ENCODE results near the gene KDSR. TPM values are rescaled to one million over a fixed set of nuclear protein-coding genes. Genes with fewer than 3 reads are reported as not detected.

Gene KDSR
- total and polyA plus RNA-seq, 2 of the 13 experiments (the other 11 are each of a cell fraction or from before 2014, with no cell fraction given): 10.4 to 20.9 TPM

DNA sequence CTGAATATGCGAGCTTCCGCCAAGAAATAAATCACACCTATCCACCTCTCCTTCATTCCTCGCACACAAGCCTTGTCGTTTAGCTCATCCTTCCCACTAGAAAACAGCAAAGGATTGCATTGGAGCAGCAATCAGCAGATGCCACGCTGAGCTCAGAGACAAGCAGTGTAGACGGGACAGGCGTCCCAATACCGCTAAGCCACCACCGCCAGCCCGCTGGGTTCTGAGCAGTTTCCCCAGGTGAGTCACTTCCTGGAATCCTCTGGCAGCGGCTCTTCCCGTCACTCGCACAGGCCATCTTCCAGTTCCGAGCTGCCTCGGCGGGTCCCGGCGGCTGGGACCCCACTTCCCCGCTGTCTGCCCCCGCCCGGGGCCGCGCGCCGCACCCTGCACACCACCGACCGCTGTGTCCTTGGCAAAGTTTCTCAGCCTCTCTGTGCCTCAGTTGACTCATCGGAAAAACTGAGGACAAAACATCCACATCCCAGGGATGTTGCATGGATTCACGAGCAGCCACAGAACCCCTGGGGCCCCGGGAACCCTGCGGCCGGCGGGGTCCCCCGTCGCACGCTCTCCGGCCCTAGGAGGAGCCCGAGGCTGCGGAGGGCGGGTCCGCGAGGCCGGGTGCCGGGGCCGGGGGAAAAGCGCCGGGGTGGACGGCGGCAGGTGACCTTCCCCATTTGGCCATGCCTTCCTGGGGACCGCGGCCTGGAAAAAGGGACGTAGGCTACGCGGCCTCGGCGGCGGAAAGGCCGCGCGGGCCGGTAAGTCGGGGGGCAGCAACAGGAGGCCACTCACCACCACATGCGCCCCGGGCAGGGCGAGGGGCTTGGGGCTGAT lies 573 bp downstream of the KDSR start (continued):
- TF ChIP-seq ZNF75D (CRISPR knock-in tag; IDR thresholded peaks at IDR 0.05; ENCODE audit: borderline replicate concordance) (0 out of 2 replicates have a peak, but pooled peaks have one; percentile 43), MIXL1 (CRISPR knock-in tag; IDR thresholded peaks at IDR 0.05) (no peak), ARID4A (CRISPR knock-in tag; IDR thresholded peaks at IDR 0.05; ENCODE audit: borderline replicate concordance) (peak; percentile 53), KDM5B (CRISPR knock-in tag; IDR thresholded peaks at IDR 0.05; ENCODE audit: borderline replicate concordance) (no peak), PAF1 (CRISPR knock-in tag; IDR thresholded peaks at IDR 0.05) (no peak), POLR2A (IDR thresholded peaks at IDR 0.05; ENCODE audit: insufficient read depth in 1 of 2, low read depth in 2 of 2, low read length in 2 of 2) (peak; percentile 29 to 36; a peak in 1 of 4 replicates), ZNF549 (CRISPR knock-in tag; IDR thresholded peaks at IDR 0.05) (no peak), ZNF143 (CRISPR knock-in tag; IDR thresholded peaks at IDR 0.05) (no peak), ZNF331 (CRISPR knock-in tag; IDR thresholded peaks at IDR 0.05) (no peak), MIER2 (CRISPR knock-in tag; IDR thresholded peaks at IDR 0.05) (no peak), ZNF639 (CRISPR knock-in tag; conservative IDR thresholded peaks at IDR 0.05) (0 out of 2 replicates have a peak, but pooled peaks have one; percentile 29), KMT2B (CRISPR knock-in tag; IDR thresholded peaks at IDR 0.05) (peak; percentile 69), SOX13 (IDR thresholded peaks at IDR 0.05) (no peak), SOX13 (CRISPR knock-in tag; conservative IDR thresholded peaks at IDR 0.05 in 1 of 2, IDR thresholded peaks at IDR 0.05 in 1 of 2) (no peak; a peak in 1 of 4 replicates), GTF2F1 (IDR thresholded peaks at IDR 0.05; ENCODE audit: low read length) (no peak), GABPB1 (CRISPR knock-in tag; IDR thresholded peaks at IDR 0.05) (peak; percentile 68; the same call in 1 of the 2 replicates), ZNF724P (CRISPR knock-in tag; IDR thresholded peaks at IDR 0.05; ENCODE audit: borderline replicate concordance) (no peak), ZNF615 (CRISPR knock-in tag; IDR thresholded peaks at IDR 0.05; ENCODE audit: borderline replicate concordance) (0 out of 2 replicates have a peak, but pooled peaks have one; percentile 38), ZFP82 (CRISPR knock-in tag; IDR thresholded peaks at IDR 0.05; ENCODE audit: borderline replicate concordance) (no peak; the same call in 1 of the 2 replicates), ZNF747 (CRISPR knock-in tag; IDR thresholded peaks at IDR 0.05; ENCODE audit: borderline replicate concordance) (no peak), CREM (IDR thresholded peaks at IDR 0.05) (no peak), CREM (CRISPR knock-in tag; IDR thresholded peaks at IDR 0.05) (0 out of 2 replicates have a peak, but pooled peaks have one; percentile 12), SOX6 (IDR thresholded peaks at IDR 0.05) (no peak), SOX6 (CRISPR knock-in tag; IDR thresholded peaks at IDR 0.05) (no peak)
- TF ChIP-seq, protein P1, sequence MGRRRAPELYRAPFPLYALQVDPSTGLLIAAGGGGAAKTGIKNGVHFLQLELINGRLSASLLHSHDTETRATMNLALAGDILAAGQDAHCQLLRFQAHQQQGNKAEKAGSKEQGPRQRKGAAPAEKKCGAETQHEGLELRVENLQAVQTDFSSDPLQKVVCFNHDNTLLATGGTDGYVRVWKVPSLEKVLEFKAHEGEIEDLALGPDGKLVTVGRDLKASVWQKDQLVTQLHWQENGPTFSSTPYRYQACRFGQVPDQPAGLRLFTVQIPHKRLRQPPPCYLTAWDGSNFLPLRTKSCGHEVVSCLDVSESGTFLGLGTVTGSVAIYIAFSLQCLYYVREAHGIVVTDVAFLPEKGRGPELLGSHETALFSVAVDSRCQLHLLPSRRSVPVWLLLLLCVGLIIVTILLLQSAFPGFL (CRISPR knock-in tag; IDR thresholded peaks at IDR 0.05): no peak

Data from HepG2 (cell line).